HG03064 (cell line): ENCODE results near the gene ARHGAP44.
"Not testable (repeated sequence)": the region's sequence is repeated elsewhere in the genome, so short reads cannot be mapped to it uniquely, and the experiment has no call there.

Source experiments
- ATAC-seq: cut with Tn5 transposase; IDR thresholded peaks from one replicate; pipeline ENCODE4 v1.9.1; 2021; ENCODE audit warnings: low read depth; ENCODE audit not compliant: unreplicated experiment

The ARHGAP44 gene

GRCh38 chr17:12958786-12959185, 169.5 kb downstream of the ARHGAP44 start:
- ATAC-seq, result no peak

- no peak for ATAC-seq
These were observed 170.1 kb downstream of the ARHGAP44 start for GRCh38 chr17:12959441-12959840.

GRCh38 chr17:12961655-12962054, 172.4 kb downstream of the ARHGAP44 start:
- no peak for ATAC-seq

- no peak for ATAC-seq
These were observed 174.2 kb downstream of the ARHGAP44 start for GRCh38 chr17:12963505-12963904.

GRCh38 chr17:12964162-12964561, 174.9 kb downstream of the ARHGAP44 start:
- no peak for ATAC-seq

DNA sequence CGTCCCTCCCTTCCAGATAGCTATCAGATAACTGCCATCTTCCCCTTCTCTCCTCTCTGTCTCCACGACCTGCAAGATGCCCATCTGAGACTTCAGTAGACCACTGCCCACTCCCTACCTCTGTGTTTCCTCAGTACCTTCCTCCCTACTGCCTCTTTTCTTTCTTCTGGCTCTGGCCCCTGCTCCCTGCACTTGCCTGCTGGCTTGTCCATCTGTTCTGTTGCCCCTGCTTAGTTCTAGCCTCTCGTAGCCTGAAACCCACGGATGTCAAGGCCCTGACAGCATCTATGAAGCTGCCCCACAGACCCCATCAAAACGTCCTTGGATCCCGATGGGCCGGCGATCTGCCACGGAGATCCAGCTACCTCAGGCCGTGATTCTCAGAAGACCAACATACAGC, 175.5 kb downstream of the ARHGAP44 start:
- no peak for ATAC-seq

DNA sequence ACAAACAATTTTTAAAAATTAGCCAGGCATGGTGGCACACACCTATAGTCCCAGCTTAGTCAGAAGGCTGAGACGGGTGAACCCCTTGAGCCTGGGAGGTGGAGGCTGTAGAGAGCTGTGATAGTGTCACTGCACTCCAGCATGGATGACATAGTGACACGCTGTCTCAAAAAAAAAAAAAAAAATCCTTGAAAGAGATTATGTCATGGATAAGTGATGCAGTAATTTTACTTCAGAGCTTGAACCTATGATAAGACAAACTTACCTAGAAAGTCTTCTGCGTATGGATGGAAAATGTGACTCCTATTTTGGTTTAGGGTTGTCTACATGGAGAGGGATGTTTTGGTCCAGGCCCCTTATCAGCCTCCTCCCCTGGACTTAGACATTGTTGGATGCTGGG, 176.7 kb downstream of the ARHGAP44 start:
- ATAC-seq, result no peak

GRCh38 chr17:12966413-12966812, 177.1 kb downstream of the ARHGAP44 start:
- no peak for ATAC-seq

DNA sequence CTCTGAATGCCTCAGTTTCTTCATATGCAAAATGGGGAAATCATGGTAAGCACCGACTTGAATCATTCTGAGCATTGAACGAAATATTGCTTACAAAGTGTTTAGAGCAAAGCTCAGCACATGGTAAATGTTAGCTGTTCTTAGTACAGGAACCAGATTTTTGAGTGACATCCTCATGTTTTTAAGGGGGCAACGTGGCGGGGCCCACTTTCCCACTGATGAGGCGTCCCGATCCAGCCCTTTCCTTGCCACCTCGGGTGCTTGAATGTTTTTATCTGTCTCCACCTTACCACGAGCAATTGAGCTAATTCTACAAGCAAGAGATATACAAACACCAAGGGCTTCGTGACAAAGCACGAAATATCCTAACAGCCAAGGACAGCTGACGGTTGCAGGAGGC, 178.7 kb downstream of the ARHGAP44 start:
- ATAC-seq, result no peak

DNA sequence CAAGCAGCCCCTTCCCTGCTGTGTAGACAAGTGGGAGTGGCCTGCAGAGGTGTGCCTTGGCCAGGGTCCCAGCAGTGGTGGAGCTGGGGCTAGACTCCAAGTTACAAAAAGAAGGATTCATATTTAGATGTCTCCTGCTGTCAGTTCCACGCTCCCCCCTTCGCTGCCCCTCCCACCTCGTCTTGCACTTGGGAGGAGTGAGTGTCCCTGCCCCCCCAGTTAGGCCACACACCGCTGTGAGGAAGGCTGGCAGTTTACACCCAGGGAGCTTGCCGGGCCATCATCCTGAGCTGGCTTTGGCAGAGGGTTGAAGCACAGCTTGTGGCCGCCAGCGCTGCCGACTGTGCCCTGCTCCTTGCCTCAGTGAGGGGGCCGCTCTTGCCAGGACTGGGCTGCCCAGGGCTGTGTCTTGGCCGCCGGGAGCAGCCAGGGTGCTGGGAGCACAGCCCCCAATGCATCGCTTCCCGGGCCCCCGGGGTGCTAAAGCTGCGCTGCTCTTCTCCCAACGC, 184.3 kb downstream of the ARHGAP44 start:
- no peak for ATAC-seq

- ATAC-seq, result no peak
These were observed 184.8 kb downstream of the ARHGAP44 start for GRCh38 chr17:12974005-12974531.

- no peak for ATAC-seq
These were observed 187.9 kb downstream of the ARHGAP44 start for GRCh38 chr17:12977008-12977751.

DNA sequence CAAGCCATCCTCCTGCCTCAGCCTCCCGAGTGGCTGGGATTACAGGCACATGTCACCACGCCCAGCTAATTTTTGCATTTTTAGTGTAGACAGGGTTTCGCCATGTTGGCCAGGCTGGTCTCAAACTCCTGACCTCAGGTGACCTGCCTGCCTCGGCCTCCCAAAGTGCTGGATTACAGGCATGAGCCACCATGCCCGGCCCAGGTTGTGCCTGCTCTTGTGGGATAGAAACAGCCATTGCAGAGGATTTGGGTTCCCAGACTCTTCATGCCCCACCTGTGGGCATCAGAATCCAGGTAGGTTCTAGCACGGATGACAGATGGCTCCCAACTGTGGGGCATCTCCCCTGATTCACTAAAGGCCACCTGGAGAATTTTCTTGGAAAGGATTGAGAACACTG, 189.5 kb downstream of the ARHGAP44 start:
- ATAC-seq, result not testable (repeated sequence)

DNA sequence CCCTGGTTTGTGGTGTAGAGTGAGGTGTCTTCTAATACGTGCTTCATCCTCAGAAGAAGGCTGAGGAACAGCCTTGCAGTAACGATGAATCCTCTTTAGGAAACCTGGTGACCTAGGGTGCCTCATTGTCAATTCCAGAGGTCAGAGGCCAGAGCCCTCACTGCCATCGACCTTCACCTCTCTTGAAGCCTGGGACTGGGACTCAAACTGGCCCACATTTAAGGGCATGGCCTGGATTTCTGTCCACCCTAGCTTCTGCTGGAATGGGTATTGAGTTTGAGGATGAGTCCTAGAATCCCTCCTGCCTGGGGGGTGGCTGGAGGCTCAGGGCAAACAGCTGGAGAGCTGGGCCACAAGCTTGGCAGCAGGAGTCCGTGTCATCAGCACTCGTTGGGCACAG, 189.9 kb downstream of the ARHGAP44 start:
- no peak for ATAC-seq

GRCh38 chr17:12979826-12980500, 190.7 kb downstream of the ARHGAP44 start:
- ATAC-seq, result no peak

GRCh38 chr17:12982224-12982623, 192.9 kb downstream of the ARHGAP44 start:
- no peak for ATAC-seq

DNA sequence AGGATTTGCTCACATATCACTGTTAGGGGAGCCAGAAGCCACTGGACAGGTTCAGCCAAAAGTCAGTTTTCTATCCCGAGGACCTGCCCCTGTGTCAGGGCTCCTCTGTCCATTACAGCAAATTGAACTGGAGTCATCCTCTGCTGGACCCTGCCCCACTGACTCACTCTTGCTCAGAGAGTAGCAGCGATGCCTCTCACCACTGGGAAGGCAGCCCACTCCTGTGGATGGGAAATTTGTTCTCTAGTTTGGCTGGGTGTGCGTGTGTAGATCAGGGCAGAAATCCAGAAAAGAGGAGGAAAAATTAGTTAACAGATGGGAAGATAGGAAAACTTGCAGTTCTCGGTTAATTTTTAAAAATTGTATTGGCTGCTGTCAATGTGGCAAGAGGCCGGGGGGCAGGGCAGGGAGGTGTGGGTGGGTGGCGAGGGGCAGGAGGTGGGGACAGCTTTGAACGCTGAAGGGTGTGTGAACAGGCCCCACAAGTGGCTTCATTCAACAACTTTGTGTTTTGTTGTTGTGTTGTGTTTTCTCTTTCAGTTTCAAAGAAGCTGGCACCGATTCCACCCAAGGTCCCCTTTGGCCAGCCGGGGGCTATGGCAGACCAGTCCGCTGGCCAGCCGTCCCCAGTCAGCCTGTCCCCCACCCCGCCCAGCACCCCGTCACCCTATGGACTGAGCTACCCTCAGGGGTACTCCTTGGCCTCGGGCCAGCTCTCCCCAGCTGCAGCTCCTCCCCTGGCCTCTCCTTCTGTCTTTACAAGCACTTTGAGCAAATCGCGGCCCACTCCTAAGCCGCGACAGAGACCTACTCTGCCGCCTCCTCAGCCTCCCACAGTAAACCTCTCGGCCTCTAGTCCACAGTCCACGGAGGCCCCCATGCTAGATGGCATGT, 194.9 kb downstream of the ARHGAP44 start:
- no peak for ATAC-seq

DNA sequence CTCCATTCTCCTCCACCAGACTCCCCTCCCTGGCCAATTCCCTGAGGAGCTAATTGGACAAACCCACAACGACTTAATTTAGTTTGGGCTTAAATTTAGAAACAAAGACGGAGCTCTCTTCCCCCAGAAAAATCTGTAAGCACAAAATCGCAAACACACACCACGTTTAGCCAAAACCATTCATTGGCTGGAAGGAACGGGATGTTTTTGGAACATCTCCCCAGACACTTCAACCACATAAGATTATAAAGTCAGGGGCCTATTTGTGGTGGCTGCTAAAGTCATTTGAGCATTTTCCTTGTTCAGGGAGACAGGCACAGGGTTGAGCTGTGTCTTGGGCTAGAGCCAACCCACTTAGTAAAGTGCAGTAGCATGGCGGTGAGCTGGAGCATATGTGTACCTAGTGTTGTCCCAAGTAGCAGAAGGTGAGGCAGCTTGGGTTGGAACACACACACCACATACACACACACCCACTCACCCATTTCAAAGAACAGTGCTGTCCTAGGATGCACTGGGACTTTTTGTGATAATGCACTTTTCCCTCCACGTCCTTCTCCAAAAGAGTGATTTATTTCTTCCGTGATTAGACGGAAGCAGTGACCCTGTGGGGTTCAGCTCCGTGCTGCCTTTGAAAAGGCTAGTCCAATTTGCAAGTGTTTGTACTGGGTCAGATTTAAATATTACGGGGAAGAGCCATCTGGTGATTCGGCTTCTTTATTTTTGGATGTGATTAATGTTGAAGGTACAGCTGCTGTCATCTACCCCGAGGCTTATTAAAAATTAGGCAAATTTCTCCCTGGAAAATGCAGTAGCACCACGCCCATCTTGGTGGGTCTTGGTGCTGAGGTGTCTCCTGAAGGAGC, 196.4 kb downstream of the ARHGAP44 start:
- ATAC-seq, result no peak

GRCh38 chr17:12987120-12987519, 197.8 kb downstream of the ARHGAP44 start:
- ATAC-seq, result no peak
